Vagina (tissue), 2 donors: Measurements from ENCODE around the gene LGR4.

ENCODE experiments used
- POLR2A ChIP-seq, 2 donors: fragments of 450-650 bp; IDR thresholded peaks; one replicate each; pipeline ENCODE4 v1.6.1; 2017; ENCODE audit warnings: antibody characterized with exemption in 2 of 2, mild to moderate bottlenecking in 2 of 2, moderate library complexity in 2 of 2
- POLR2AphosphoS5 ChIP-seq, 2 donors: sonication (generic); formaldehyde crosslinking; IDR thresholded peaks; one replicate each; pipeline ENCODE4 v1.9.0; 2017; ENCODE audit warnings: antibody characterized with exemption in 2 of 2, mild to moderate bottlenecking in 2 of 2, low read depth in 1 of 2; ENCODE audit not compliant: insufficient read depth in 1 of 2
- TF ChIP-seq, protein P1 (sequence below), 3 experiments: fragments of 450-650 bp in 2 of 3; fragments of 200-600 bp in 1 of 3; sonication (generic) in 1 of 3; IDR thresholded peaks; one replicate each; pipeline ENCODE4 v1.5.1; 2017 to 2019; ENCODE audit warnings: antibody characterized with exemption in 3 of 3, mild to moderate bottlenecking in 2 of 3, moderate library complexity in 2 of 3

- no peak for TF ChIP-seq POLR2A (IDR thresholded peaks at IDR 0.05)
- TF ChIP-seq, protein P1, sequence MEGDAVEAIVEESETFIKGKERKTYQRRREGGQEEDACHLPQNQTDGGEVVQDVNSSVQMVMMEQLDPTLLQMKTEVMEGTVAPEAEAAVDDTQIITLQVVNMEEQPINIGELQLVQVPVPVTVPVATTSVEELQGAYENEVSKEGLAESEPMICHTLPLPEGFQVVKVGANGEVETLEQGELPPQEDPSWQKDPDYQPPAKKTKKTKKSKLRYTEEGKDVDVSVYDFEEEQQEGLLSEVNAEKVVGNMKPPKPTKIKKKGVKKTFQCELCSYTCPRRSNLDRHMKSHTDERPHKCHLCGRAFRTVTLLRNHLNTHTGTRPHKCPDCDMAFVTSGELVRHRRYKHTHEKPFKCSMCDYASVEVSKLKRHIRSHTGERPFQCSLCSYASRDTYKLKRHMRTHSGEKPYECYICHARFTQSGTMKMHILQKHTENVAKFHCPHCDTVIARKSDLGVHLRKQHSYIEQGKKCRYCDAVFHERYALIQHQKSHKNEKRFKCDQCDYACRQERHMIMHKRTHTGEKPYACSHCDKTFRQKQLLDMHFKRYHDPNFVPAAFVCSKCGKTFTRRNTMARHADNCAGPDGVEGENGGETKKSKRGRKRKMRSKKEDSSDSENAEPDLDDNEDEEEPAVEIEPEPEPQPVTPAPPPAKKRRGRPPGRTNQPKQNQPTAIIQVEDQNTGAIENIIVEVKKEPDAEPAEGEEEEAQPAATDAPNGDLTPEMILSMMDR (IDR thresholded peaks at IDR 0.05) = no peak
- no peak for TF ChIP-seq POLR2AphosphoS5 (IDR thresholded peaks at IDR 0.05; ENCODE audit: insufficient read depth in 1 of 2, low read depth in 1 of 2)
Observed at GRCh38 chr11:27443746-27444507, 28.7 kb downstream of the LGR4 start.
